Measurements from ENCODE around the gene ZNF630. TPM values are rescaled to one million over a fixed set of nuclear protein-coding genes. Genes with fewer than 3 reads are reported as not detected.
A peak's percentile ranks its signal among the peaks of the same experiment; 100 is the strongest.
"Not testable (repeated sequence)": the region's sequence is repeated elsewhere in the genome, so short reads cannot be mapped to it uniquely, and the experiment has no call there.

The ZNF630 gene
- total RNA-seq, 4 donors from 2014 or later: 0.44 to 2.7 (median 1.1) TPM

DNA sequence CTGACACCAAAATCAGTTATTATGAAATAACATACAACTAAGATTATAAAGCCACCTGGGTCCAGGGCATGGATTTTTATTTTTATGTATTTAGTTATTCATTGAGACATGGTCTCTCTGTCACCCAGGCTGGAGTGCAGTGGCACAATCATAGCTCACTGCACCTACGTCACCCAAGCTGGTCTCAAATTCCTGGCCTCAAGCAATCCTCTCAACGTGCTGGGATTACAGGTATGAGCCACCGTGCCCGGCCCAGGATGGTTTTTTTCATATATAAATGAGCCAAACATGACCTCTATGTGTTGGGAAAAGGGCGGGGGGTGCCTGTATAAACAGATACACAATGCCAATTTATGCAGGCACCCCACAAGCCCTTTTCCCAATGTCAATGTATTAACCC is 24.6 kb downstream of the ZNF630 start:
- intact Hi-C loops (cut with DNase I): no loop called here
- 50 to 57% methylated on average over 1 to 4 of the region's 5 CpGs for WGBS, 2 donors
- H3K9me3 ChIP-seq: no peaks in the 10 kb centered on the region
- no peaks in the 10 kb centered on the region for H3K27me3 ChIP-seq
- no peaks in the 10 kb centered on the region for H3K36me3 ChIP-seq
- no peak overlapping the region for H3K4me3 ChIP-seq
- no peak for TF ChIP-seq POLR2A (IDR thresholded peaks at IDR 0.05)
- TF ChIP-seq, protein P1, sequence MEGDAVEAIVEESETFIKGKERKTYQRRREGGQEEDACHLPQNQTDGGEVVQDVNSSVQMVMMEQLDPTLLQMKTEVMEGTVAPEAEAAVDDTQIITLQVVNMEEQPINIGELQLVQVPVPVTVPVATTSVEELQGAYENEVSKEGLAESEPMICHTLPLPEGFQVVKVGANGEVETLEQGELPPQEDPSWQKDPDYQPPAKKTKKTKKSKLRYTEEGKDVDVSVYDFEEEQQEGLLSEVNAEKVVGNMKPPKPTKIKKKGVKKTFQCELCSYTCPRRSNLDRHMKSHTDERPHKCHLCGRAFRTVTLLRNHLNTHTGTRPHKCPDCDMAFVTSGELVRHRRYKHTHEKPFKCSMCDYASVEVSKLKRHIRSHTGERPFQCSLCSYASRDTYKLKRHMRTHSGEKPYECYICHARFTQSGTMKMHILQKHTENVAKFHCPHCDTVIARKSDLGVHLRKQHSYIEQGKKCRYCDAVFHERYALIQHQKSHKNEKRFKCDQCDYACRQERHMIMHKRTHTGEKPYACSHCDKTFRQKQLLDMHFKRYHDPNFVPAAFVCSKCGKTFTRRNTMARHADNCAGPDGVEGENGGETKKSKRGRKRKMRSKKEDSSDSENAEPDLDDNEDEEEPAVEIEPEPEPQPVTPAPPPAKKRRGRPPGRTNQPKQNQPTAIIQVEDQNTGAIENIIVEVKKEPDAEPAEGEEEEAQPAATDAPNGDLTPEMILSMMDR (IDR thresholded peaks at IDR 0.05): no peak
- no peak overlapping the region for H3K27ac ChIP-seq
- H3K4me1 ChIP-seq: peaks cover 0 to 5% (median 0%) of the 10 kb centered on the region in 3 donors
- DNase-seq: no peak

DNA sequence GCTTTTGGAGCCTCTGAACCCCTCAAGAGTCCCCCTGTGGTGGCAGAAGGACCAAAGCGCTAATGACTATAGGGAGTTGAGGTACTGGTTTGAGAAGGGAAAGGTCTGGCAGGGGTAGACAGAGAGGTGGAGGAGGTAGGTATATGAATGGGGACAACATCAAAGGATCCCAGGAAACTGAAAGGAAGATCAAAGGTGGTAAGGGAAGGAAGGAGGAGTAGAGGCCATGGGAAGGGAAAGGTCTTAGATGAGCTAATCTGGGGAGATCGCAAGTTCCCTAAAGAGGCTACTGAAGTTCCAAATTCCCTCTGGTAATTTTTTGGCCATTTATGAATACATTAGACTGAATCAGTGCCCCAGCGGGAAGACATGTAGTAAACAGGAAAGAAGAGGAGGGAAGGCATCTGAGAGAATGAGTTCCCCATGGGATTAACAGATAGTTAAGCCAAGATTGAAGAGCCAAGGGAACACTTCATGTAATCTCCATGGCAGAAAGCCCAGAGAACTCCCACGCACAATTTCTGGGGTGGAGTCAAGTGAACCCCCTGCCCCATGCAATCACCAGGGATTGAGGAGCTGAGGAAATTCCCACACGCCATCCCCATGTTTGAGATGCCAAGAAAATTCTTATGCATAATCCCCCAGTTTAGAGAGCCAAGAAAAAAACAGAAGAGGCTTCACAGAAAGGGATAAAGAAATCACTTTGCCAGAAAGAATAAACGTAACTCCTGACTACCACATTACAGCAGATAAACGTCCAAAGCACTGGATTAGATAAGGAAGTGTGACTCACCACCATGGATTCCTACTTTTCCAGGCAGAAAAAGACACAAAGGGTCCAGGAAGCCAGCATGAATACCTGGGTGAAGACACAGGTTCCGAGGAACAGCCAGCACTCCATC is 25.8 kb downstream of the ZNF630 start:
- H3K4me1 ChIP-seq: peaks cover 0 to 5% (median 0%) of the 10 kb centered on the region in 3 donors
- no peak for DNase-seq
- H3K27ac ChIP-seq: peak overlapping the region in 3 of 4 donors; percentile 33 to 60 (median 47)
- intact Hi-C loops (cut with DNase I): no loop called here
- no peaks in the 10 kb centered on the region for H3K27me3 ChIP-seq
- no peak overlapping the region for H3K4me3 ChIP-seq
- 8 to 38% methylated on average over 7 of the region's 8 CpGs for WGBS, 2 donors
- H3K9me3 ChIP-seq: no peaks in the 10 kb centered on the region
- TF ChIP-seq, protein P1 (IDR thresholded peaks at IDR 0.05): no peak
- TF ChIP-seq POLR2A (IDR thresholded peaks at IDR 0.05): no peak
- H3K36me3 ChIP-seq: no peaks in the 10 kb centered on the region

DNA sequence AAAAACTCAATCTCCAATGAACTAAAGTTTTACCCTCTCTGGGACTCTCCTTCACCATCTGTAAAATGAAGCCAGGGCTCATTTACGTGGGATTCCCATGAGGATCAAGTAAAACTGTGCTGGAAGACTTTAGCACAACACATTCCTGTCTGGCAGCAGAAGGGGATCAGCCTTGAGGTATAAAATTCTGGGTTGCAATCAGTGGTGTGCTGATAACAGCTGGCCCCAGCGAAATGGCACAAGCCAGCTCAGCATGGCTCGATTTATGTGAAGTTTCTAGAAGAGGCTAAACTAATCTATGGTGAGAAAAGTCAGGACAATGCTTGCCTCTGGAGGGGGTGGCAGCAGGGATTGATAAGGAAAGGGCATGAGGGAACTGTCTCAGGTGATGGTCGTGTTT is 28.4 kb downstream of the ZNF630 start:
- no peak overlapping the region for H3K27ac ChIP-seq
- intact Hi-C loops (cut with DNase I): no loop called here
- WGBS, 2 donors: 69 to 82% methylated on average over 4 of the region's 4 CpGs
- no peaks in the 10 kb centered on the region for H3K36me3 ChIP-seq
- DNase-seq: no peak
- TF ChIP-seq, protein P1 (IDR thresholded peaks at IDR 0.05): no peak
- no peak for TF ChIP-seq POLR2A (IDR thresholded peaks at IDR 0.05)
- no peak overlapping the region for H3K4me3 ChIP-seq
- no peaks in the 10 kb centered on the region for H3K27me3 ChIP-seq
- peaks cover 0 to 5% (median 0%) of the 10 kb centered on the region in 3 donors for H3K4me1 ChIP-seq
- no peaks in the 10 kb centered on the region for H3K9me3 ChIP-seq

DNA sequence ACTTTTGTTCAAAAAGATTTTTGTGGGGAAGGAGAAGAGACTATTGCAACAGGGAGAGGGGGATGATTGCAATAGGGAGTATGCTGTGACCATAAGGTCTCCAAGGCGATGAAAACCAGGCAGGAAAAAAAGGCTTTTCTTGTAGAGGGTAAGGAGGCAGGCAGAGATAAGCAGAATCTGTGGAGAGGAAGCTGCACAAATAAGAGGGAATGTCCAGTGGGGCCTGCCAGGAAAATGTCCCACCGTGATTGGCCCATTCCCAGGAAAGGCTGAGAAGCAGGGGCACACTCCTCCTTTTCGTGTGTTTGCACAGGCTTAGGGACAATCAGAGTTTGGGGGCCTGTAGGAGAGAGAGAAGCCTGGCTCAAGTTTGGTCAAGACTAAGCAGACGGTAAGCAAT is 35.5 kb downstream of the ZNF630 start:
- intact Hi-C loops (cut with DNase I): no loop called here
- no peak overlapping the region for H3K27ac ChIP-seq
- WGBS, 2 donors: 61 to 73% methylated on average over 4 of the region's 4 CpGs
- TF ChIP-seq, protein P1 (IDR thresholded peaks at IDR 0.05): no peak
- TF ChIP-seq POLR2A (IDR thresholded peaks at IDR 0.05): no peak
- DNase-seq: no peak
- no peaks in the 10 kb centered on the region for H3K4me1 ChIP-seq
- no peak overlapping the region for H3K4me3 ChIP-seq
- no peaks in the 10 kb centered on the region for H3K36me3 ChIP-seq
- no peaks in the 10 kb centered on the region for H3K27me3 ChIP-seq
- H3K9me3 ChIP-seq: no peaks in the 10 kb centered on the region

DNA sequence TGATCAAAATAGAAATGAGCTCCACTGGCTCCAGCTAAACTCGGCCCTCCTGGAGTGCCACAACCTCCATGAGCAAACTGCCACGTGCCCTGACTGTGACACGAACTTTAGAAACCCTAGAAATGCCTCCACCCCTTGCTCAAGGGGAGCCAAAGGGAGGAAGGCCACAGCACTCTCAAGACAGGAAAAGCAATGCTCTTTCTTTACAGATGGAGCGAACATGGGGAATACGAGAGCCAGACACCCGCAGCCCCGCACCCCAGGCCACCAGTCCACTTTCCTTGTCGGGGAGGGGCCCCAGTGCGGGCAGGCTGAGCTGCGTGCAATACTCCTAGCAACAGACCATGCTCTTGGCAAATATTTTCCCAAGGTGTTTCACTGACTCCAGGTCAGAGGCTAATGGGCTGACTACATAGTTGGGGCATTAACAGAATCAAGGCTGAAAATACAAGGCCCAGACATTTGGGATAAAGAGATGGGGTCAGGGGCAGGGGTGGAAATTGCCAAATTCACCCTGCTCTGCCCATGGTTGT is 40.7 kb downstream of the ZNF630 start:
- DNase-seq; intact Hi-C loops (cut with DNase I): not testable (repeated sequence)

More for the DNA sequence above, 40.7 kb downstream of the ZNF630 start:
- H3K27ac ChIP-seq, H3K27me3 ChIP-seq, H3K9me3 ChIP-seq, H3K36me3 ChIP-seq, H3K4me1 ChIP-seq, H3K4me3 ChIP-seq: not testable (repeated sequence)
- 73% methylated on average over 6 of the region's 10 CpGs; no CpG with 5 or more reads in 1 of the 2 donors for WGBS, 2 donors
